ENCODE results near the gene NSUN7.

DNA sequence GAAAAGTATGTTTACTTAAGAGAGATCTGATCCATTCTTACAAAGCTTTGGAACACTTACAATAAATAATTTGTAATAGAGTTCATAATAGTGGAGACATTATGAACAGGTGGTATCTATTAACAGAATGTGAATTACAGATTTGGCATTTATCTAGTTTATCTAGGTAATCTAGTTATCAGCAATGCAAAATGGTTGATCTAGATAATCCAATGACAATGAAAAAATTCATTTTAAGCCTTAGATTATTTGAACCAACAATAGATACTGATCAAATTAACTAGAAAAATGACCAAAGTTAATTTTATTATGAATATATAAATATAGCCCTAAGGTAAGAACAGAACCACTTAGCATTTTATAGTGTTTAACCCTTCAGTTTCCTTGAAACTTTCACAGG lies 10.4 kb upstream of the NSUN7 start:
- TF ChIP-seq, protein P1, sequence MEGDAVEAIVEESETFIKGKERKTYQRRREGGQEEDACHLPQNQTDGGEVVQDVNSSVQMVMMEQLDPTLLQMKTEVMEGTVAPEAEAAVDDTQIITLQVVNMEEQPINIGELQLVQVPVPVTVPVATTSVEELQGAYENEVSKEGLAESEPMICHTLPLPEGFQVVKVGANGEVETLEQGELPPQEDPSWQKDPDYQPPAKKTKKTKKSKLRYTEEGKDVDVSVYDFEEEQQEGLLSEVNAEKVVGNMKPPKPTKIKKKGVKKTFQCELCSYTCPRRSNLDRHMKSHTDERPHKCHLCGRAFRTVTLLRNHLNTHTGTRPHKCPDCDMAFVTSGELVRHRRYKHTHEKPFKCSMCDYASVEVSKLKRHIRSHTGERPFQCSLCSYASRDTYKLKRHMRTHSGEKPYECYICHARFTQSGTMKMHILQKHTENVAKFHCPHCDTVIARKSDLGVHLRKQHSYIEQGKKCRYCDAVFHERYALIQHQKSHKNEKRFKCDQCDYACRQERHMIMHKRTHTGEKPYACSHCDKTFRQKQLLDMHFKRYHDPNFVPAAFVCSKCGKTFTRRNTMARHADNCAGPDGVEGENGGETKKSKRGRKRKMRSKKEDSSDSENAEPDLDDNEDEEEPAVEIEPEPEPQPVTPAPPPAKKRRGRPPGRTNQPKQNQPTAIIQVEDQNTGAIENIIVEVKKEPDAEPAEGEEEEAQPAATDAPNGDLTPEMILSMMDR (IDR thresholded peaks at IDR 0.05), result no peak
- TF ChIP-seq POLR2A (IDR thresholded peaks at IDR 0.05) (no peak), POLR2AphosphoS5 (IDR thresholded peaks at IDR 0.05) (no peak)

All from transverse colon (tissue), 4 donors.